Peyer's patch (tissue), 4 donors: ENCODE data around the gene IQGAP3.

Experiments used
- POLR2A ChIP-seq, 2 donors: fragments of 450-650 bp; IDR thresholded peaks; one replicate each; pipeline ENCODE4 v1.5.1; 2017; ENCODE audit warnings: antibody characterized with exemption in 2 of 2, mild to moderate bottlenecking in 2 of 2, moderate library complexity in 2 of 2
- TF ChIP-seq, protein P1 (sequence below), 6 experiments: fragments of 450-650 bp in 4 of 6; fragments of 200-600 bp in 2 of 6; sonication (generic) in 1 of 6; IDR thresholded peaks; one replicate each; pipeline ENCODE4 v1.5.1; 2017 to 2019; ENCODE audit warnings: antibody characterized with exemption in 6 of 6, mild to moderate bottlenecking in 3 of 6, moderate library complexity in 1 of 6

DNA sequence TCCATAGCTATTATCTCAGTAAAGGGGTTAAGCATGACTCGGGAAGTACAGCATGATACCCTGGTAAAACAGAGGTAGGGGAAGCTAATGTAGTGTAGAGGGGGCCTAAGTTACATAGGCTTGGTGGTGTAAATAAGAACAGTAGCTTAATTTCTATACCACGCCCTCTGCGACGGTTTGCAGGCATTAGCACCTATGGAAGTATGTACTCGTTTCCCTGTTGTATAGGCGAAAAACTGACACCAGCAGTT is 18.7 kb upstream of the IQGAP3 start:
- TF ChIP-seq, protein P1, sequence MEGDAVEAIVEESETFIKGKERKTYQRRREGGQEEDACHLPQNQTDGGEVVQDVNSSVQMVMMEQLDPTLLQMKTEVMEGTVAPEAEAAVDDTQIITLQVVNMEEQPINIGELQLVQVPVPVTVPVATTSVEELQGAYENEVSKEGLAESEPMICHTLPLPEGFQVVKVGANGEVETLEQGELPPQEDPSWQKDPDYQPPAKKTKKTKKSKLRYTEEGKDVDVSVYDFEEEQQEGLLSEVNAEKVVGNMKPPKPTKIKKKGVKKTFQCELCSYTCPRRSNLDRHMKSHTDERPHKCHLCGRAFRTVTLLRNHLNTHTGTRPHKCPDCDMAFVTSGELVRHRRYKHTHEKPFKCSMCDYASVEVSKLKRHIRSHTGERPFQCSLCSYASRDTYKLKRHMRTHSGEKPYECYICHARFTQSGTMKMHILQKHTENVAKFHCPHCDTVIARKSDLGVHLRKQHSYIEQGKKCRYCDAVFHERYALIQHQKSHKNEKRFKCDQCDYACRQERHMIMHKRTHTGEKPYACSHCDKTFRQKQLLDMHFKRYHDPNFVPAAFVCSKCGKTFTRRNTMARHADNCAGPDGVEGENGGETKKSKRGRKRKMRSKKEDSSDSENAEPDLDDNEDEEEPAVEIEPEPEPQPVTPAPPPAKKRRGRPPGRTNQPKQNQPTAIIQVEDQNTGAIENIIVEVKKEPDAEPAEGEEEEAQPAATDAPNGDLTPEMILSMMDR (IDR thresholded peaks at IDR 0.05): no peak
- no peak for TF ChIP-seq POLR2A (IDR thresholded peaks at IDR 0.05)
